Measurements from ENCODE around the gene SYTL1. TPM values are rescaled to one million over a fixed set of nuclear protein-coding genes. Genes with fewer than 3 reads are reported as not detected.

The SYTL1 gene
- total and polyA plus RNA-seq, 9 of the 15 experiments (the other 6 are each of a cell fraction or from before 2014, with no cell fraction given): 0.04 to 9.3 (median 1.7) TPM

- TF ChIP-seq MBD1 (CRISPR knock-in tag; IDR thresholded peaks at IDR 0.05) (no peak), ZNF165 (CRISPR knock-in tag; IDR thresholded peaks at IDR 0.05; ENCODE audit: borderline replicate concordance) (no peak; the same call in 1 of the 2 replicates), KDM1A (IDR thresholded peaks at IDR 0.05) (no peak), HDAC3 (IDR thresholded peaks at IDR 0.05; ENCODE audit: borderline replicate concordance, partially characterized antibody) (peak; percentile 62), RHOXF2B (CRISPR knock-in tag; conservative IDR thresholded peaks at IDR 0.05) (no peak), KAT7 (CRISPR knock-in tag; IDR thresholded peaks at IDR 0.05; ENCODE audit: borderline replicate concordance) (peak; percentile 97), BRD4 (IDR thresholded peaks at IDR 0.05) (peak; percentile 86; the same call in 1 of the 2 replicates), SPI1 (IDR thresholded peaks at IDR 0.05; ENCODE audit: borderline replicate concordance, low read depth, low read length) (peak; percentile 80), MCM7 (IDR thresholded peaks at IDR 0.05) (no peak), GATA2 (CRISPR knock-in tag; IDR thresholded peaks at IDR 0.05) (no peak), ZNF589 (CRISPR knock-in tag; IDR thresholded peaks at IDR 0.05; ENCODE audit: low read depth) (no peak; the same call in 1 of the 2 replicates), TARDBP (IDR thresholded peaks at IDR 0.05) (peak; percentile 53), GATAD2B (IDR thresholded peaks at IDR 0.05; ENCODE audit: borderline replicate concordance) (peak; percentile 92), ZC3H8 (IDR thresholded peaks at IDR 0.05) (no peak), ZNF239 (CRISPR knock-in tag; IDR thresholded peaks at IDR 0.05) (no peak), ZNF444 (CRISPR knock-in tag; IDR thresholded peaks at IDR 0.05) (no peak), ATF6 (CRISPR knock-in tag; IDR thresholded peaks at IDR 0.05) (peak; percentile 96), FIP1L1 (IDR thresholded peaks at IDR 0.05; ENCODE audit: low read depth, low read length, poor library complexity, severe bottlenecking) (peak; percentile 99), TEAD2 (tag; IDR thresholded peaks at IDR 0.05) (no peak), CCNT2 (IDR thresholded peaks at IDR 0.05; ENCODE audit: borderline replicate concordance, extremely low read depth, insufficient read length, low read depth, low read length) (peak; percentile 92), MCM5 (IDR thresholded peaks at IDR 0.05; ENCODE audit: low read depth) (no peak), PCBP2 (IDR thresholded peaks at IDR 0.05; ENCODE audit: low read depth, low read length, poor library complexity, severe bottlenecking) (no peak), USF2 (CRISPR knock-in tag; IDR thresholded peaks at IDR 0.05) (peak; percentile 29; the same call in 1 of the 2 replicates), HDAC8 (tag; IDR thresholded peaks at IDR 0.05) (no peak), MLX (CRISPR knock-in tag; conservative IDR thresholded peaks at IDR 0.05) (no peak)
Measured at GRCh38 chr1:27321813-27322568, 19.8 kb upstream of the SYTL1 start, which contains the start of gene TMEM222 (continued).

Measured in K562 (cell line).